ENCODE results near the gene ADD2.

Gene ADD2

GRCh38 chr2:70616168-70616694 lies 151.8 kb downstream of the ADD2 start:
- in situ Hi-C loops (cut with MboI; ENCODE audit: low sequenced_read_pairs): loop anchor here (10.0 kb wide), 1 partner anchor 271 kb away; no protein-coding TSS in a partner anchor

- in situ Hi-C loops (cut with MboI; ENCODE audit: low sequenced_read_pairs): loop anchor here (10.0 kb wide), 1 partner anchor 270 kb away; no protein-coding TSS in a partner anchor
Measured at GRCh38 chr2:70615222-70615621, 152.8 kb downstream of the ADD2 start.

DNA sequence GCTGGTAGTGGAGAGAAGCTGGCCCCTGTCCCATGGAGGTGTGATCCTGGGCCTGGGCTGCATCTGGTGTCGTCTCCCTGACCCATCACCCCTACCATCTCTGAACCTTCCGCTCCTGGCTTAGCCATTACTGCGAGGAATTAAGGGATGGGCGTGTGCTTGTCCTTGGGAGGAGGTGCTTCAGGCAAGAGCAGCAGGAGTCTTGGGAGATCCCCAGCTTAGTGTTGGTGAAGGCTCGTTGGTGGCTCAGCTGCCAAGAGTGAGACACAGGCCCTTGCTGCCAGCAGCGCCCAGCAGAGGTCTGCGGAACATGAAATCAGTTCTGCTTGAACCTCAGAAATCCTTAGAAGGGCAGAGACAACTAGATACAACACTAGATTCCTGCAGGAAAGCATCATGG lies 154.5 kb downstream of the ADD2 start:
- in situ Hi-C loops (cut with MboI; ENCODE audit: low sequenced_read_pairs): loop anchor here (10.0 kb wide), 1 partner anchor 269 kb away; no protein-coding TSS in a partner anchor

DNA sequence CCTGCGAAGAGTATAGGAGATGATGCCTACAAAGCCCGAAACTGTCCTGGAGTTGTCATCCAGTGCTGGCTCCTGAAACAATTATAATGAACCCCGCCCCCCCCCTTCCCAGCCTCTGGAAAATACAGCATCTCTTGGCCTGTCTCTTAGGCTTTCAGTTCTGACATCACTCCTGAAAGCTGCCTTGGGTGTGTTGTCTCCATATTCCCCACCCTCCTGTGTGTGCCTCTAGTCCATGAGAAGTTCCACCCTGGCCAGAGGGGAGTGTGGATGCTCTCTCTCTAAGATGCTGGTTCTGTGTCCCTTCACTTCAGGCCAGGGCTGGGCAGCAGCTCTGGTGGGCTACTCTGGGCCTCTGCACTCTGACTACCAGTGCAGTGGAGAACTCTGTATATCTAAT lies 155.4 kb downstream of the ADD2 start:
- in situ Hi-C loops (cut with MboI; ENCODE audit: low sequenced_read_pairs): loop anchor here (10.0 kb wide), 1 partner anchor 268 kb away; no protein-coding TSS in a partner anchor

- in situ Hi-C loops (cut with MboI; ENCODE audit: low sequenced_read_pairs): no loop called here
Measured at GRCh38 chr2:70608373-70608772, 159.6 kb downstream of the ADD2 start.

DNA sequence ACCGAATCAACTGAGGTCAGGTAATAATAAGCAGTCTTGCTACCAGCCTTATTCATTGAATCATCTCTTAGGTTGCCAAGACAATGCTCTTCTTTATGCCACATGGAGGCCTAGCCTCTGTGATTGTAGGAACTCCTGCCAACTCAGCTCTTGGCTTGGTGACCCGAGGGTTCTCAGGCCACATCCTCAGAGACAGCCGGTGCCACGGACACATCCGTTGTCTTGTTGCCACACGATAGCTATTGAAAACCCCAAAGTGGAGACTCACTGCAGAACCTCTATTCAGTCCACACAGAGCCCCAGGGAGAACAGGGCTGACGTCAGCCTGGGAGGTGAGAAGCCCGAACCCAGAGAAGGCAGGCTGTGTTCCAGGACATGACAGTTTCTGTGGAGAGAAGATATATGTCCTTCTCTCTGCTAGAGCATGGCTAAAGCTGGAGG lies 160.9 kb downstream of the ADD2 start:
- in situ Hi-C loops (cut with MboI; ENCODE audit: low sequenced_read_pairs): no loop called here
